NOMO-1 (cell line): ENCODE measurements around the gene TMEM200C.
A peak's percentile ranks its signal among the peaks of the same experiment; 100 is the strongest.
"Not testable (repeated sequence)": the region's sequence is repeated elsewhere in the genome, so short reads cannot be mapped to it uniquely, and the experiment has no call there.

Source experiments
- DNase-seq, 2 experiments: peaks; one replicate each; lab custom pipeline; 2025; ENCODE audit not compliant: unreplicated experiment in 2 of 2; lab: John Stamatoyannopoulos, UW

The TMEM200C gene

GRCh38 chr18:5892823-5893431, 2.4 kb downstream of the TMEM200C start:
- no peak for DNase-seq

GRCh38 chr18:5891854-5892215, 3.5 kb downstream of the TMEM200C start:
- DNase-seq = no peak

GRCh38 chr18:5891184-5891853, 4.0 kb downstream of the TMEM200C start:
- no peak for DNase-seq

DNA sequence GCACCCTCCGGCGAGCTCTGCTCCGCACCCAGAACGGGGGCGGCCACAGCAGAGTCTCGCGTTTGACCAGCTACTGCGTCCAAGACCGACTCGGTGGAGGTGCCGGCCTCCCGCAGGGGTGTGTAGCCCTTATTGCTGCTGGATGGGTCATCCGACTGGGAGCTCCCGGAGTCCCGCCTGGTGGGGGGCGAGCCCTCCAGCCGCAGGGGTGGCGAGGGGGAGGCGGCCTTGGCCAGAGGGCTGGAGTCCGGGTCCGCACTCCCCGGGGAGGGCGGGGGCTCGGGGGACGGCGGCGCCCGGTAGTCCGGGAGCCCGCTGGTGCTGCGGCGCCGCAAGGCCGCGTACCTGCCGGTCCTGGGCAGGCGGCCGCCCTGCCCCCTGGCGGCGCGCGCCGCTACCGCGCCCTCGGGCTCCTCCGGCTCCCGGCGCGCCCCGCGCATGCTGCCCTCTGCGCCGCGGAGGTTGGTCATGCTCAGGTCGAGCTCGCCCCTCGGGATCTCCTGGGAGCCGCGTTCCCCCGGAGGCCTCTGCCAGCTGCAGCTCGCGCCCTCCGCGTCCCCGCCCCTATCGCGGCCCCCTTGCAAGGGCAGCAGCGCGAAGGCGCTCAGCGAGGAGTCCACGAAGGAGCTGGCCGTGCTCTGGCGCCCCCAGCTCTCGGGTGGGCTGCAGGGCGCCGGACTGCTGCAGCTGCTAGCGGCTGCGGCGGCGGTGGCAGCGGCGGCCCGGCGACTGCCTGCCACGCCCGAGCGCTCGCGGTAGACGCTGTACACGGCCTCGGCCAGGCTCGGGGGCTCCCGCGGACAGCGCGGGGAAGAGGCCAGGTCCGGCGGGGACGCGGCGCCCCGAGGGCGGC, 4.8 kb downstream of the TMEM200C start:
- DNase-seq = peak; percentile 13 to 19

DNA sequence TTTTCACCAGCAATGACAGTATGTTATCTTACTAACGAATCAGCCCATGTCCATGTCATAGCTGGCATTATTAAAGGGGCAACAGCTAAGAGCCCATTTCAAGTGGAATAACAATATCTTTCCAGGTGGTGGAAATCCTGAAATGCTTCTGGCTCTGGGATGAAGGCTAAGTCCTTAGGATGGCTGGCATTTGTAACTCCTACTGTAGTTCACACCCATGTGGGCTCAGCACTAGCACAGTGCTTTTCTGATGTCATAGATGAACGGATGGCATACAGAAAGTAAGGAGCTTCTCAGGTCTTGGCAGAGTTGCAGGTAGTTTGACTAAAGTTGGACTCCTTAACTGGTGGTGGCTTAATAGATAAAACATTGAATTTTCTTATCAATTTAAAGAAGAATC, 10.0 kb downstream of the TMEM200C start:
- no peak for DNase-seq

DNA sequence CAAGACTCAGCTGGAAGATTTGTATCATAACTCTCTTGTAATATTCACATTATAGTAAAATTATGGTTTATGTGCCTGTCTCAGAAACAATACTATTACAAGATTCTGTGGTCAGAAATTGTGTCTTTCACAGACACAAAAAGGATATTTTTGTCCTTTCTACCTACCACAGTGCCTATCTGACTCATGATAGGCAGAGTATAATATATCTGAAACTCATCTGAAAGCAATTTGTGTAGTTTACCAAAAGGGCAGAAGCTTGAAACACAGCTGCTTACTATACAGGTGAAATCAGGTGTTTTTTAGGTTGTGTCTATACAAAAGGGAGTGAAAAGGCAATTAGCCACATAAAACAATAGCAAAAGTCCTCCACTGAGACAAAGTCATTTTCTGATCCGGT, 10.9 kb downstream of the TMEM200C start:
- no peak for DNase-seq

- peak in 1 of 2 experiments; percentile 5 for DNase-seq
These were observed 15.8 kb downstream of the TMEM200C start for GRCh38 chr18:5879479-5879882.

DNA sequence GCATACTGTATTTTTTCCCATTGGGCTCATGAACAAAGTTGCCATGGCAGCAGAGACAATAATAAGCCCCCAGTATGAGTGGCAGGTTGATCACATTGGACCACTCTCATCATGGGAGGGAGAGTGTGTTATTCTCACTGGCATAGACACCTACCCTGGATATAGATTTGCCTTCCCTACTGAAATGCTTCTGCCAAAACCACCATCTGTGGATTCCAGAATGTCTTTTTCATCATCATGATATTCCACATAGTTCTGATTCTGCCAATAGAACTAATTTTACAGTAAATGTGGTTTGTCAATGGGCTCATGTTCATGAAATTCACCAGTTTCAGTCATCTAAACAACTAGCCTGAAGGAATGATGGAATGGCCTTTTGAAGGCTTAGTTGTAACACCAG, 18.4 kb downstream of the TMEM200C start:
- no peak for DNase-seq

DNA sequence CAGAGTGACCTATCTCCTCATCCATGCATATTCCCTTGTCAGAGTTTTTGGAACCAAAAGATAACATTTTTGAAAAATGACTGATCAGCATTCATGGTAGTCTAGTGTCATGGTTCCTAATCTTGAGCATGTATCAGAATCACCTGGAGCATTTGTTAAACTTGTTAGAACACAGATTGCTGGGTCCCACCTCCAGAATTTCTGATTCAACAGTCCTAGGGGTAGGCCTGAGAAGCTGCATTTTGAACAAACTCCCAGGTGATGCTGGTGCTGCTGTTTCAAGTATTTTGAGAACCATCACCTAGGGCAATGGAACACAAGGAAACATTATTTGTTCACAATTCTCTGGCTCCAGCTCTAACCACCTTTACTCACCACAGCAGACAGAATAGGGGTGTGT, 21.0 kb downstream of the TMEM200C start:
- no peak for DNase-seq

DNA sequence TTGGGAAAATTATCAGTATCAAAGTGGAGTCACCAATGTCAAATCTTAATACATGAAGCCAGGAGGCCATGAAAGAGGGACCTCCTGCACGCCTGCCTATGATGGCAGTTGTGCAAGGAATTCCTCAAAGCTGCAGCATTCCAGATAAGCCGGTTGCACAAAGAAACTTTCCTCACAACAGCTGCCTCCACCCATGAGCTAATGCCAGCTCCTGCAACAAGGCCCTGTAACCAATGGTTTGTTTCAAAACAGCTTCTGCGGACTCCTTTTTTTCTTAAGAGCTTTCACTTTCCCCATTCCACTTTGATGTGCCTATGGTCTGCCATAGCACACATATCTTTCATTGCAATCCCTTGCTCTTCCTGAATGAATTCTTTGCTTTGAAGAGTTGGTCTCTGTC, 22.4 kb downstream of the TMEM200C start:
- DNase-seq = no peak

DNA sequence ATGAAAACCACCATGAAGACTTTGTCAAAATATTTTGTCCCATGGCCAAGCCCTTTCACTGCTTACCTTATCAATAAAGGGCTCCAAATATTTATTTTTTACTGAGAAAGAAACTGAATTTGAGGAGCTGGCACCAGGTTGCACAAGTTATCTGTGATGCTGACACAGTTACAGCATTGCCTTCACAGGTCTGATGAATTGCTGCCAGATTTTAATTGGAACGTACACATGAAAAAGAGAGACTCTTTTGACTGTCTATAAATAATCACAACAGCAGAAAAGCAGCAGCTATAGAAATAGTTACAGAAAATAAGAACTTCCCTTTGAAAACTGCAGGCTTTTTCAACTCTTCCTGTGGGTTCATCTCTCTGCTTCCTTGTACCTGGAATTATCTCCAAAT, 23.9 kb downstream of the TMEM200C start:
- DNase-seq = no peak

DNA sequence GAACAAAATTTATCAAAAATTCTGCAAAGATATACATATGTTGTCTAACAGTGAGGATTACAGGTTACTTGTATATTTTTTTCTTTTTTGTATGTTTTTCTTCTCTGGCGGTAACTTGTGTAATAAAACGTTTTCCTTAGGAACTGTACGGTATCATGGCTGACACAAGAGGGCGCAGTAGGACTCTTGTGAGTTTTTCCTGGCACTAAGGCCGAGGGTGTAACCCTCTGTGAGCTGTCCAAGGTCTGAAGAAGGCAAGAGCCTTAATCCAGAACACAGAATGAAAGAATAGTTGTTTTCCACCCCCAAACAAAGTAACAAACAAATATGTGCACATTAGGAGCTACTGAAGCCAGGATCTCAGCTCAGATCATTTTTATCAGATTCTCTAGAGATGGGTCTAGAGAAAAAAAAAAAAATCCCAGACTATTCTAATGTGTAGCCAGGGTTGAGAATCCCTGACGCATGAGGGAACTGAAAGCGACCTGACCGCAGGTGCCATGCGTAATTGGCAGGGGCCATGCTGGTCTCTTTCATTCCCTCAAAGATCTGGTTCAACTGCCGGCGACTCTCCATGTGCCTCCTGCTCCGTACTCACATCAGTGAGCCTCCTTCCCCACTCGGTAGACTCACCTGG, 27.0 kb downstream of the TMEM200C start:
- DNase-seq = peak; percentile 68 to 81

GRCh38 chr18:5865521-5865920, 29.8 kb downstream of the TMEM200C start:
- DNase-seq = no peak

- DNase-seq = not testable (repeated sequence)
These were observed 33.2 kb downstream of the TMEM200C start for GRCh38 chr18:5862127-5862526.

GRCh38 chr18:5857180-5857579, 38.1 kb downstream of the TMEM200C start:
- DNase-seq = no peak

GRCh38 chr18:5853253-5853652, 42.1 kb downstream of the TMEM200C start:
- no peak for DNase-seq

DNA sequence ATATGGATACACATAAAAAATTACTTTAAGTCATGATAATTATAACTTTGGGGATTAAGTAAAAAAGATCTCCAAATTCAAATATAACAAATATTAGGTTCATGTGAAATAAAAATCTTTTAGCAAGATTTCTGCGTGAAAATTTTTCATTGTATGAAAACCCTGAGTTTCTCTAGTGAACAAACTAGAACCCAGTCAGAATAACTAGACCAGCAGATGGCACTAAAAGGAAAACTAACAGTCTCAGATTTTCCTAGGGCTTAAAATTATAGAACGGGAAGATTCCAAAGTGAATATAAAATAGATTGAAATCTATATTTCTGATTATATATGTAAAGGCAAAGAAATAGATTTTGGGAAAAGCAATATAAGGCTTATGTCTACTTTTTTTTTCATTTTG, 43.3 kb downstream of the TMEM200C start:
- no peak for DNase-seq

DNA sequence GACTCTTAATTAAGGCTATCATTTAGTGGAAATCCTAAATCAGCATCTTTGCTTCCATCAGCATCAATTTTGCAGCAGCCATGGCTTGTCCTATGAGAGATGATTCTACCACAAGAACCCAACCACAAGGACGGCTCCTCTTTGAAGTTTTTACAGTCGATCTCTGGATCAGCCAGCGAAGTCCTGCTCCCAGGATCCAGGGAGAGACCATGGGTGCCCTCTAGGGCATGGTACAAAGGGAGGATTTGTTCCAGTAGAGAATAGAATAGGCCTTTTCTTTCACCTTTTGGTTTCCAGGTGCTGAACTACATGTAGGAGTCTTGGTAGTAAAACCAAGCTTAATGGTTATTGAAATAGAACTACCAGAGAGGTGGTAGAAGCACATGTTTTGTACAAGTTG, 52.7 kb downstream of the TMEM200C start:
- no peak for DNase-seq

GRCh38 chr18:5841518-5841917, 53.8 kb downstream of the TMEM200C start:
- DNase-seq = no peak

- no peak for DNase-seq
These were observed 54.8 kb downstream of the TMEM200C start for GRCh38 chr18:5840547-5840946.

DNA sequence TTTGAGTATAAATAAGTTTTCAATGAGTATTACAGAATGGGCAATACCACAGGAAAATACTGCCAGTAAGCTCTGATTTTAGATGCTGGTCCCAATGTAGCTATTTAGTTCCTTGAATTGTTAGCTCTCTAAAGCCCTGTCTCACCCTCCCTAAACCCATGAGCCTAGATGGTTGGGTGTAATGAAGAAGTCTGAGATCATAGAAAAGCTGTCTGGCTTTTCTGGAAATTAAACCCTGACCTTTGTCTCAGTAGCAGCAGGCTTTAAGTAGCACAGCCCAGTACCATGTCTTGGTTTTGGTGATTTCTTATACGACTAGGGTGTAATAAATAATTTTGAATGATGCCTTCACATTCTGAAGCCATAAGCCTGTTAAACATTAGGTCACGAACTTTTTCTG, 55.3 kb downstream of the TMEM200C start:
- DNase-seq = no peak
